Measurements from ENCODE around the gene ACTRT2.

ACTRT2 gene

GRCh38 chr1:3069491-3070308 lies 48.4 kb downstream of the ACTRT2 start:
- peak; percentile 28 for DNase-seq

GRCh38 chr1:3070309-3070643 lies 49.0 kb downstream of the ACTRT2 start:
- DNase-seq, result no peak

GRCh38 chr1:3070644-3071564 lies 49.6 kb downstream of the ACTRT2 start:
- no peak for DNase-seq

- DNase-seq, result no peak
Observed at GRCh38 chr1:3071565-3072390, 50.5 kb downstream of the ACTRT2 start.
